DND-41 (cell line): ENCODE measurements around the gene ABCA2.
A peak's percentile ranks its signal among the peaks of the same experiment; 100 is the strongest.

Experiments used
- ATAC-seq: fragments of 200-7000 bp; cut with Tn5 transposase; 3 replicates; pipeline ENCODE4 v1.9.1; 2021; ENCODE audit warnings: low read depth; ENCODE audit not compliant: insufficient read depth
- DNase-seq: peaks from one replicate; pipeline ENCODE4 v3.0.0-alpha.2; 2020
- H2AFZ ChIP-seq: 2 replicates; pipeline ENCODE4 v1.6.0; 2012; ENCODE audit warnings: low read depth, low read length
- H3K27ac ChIP-seq: 2 replicates; pipeline ENCODE4 v1.5.1; 2012; ENCODE audit warnings: low read length, inconsistent platforms
- H3K27me3 ChIP-seq: fragments of 200-600 bp; sonication (generic); 2 replicates; pipeline ENCODE4 v1.6.0; 2012; ENCODE audit warnings: low read length, mild to moderate bottlenecking, inconsistent platforms; ENCODE audit not compliant: insufficient read depth, poor library complexity
- H3K36me3 ChIP-seq: 2 replicates; pipeline ENCODE4 v1.5.1; 2012; ENCODE audit warnings: low read length, inconsistent platforms; ENCODE audit not compliant: insufficient read depth
- H3K4me1 ChIP-seq: 2 replicates; pipeline ENCODE4 v1.5.1; 2012; ENCODE audit warnings: mild to moderate bottlenecking, low read length; ENCODE audit not compliant: insufficient read depth
- H3K4me2 ChIP-seq: 2 replicates; pipeline ENCODE4 v1.6.0; 2012; ENCODE audit warnings: mild to moderate bottlenecking, moderate library complexity, low read length, inconsistent platforms; ENCODE audit not compliant: insufficient read depth
- H3K4me3 ChIP-seq, 2 experiments: fragments of 200-600 bp in 1 of 2; shearing (Covaris generic) in 1 of 2; 2 replicates each; pipeline ENCODE4 v1.5.1; 2012 to 2016; ENCODE audit warnings: inconsistent platforms in 2 of 2, low read length in 2 of 2, mild to moderate bottlenecking in 2 of 2, low read depth in 1 of 2, moderate library complexity in 1 of 2
- H3K79me2 ChIP-seq: 2 replicates; pipeline ENCODE4 v1.6.0; 2012; ENCODE audit warnings: low read length, inconsistent platforms; ENCODE audit not compliant: insufficient read depth
- H3K9ac ChIP-seq: 2 replicates; pipeline ENCODE4 v1.6.0; 2012; ENCODE audit warnings: low read depth, mild to moderate bottlenecking, inconsistent platforms, low read length, moderate library complexity
- H3K9me3 ChIP-seq: 2 replicates; pipeline ENCODE4 v1.5.1; 2012; ENCODE audit warnings: low read length, moderate library complexity, mild to moderate bottlenecking, inconsistent platforms; ENCODE audit not compliant: insufficient read depth, severe bottlenecking
- H4K20me1 ChIP-seq: 2 replicates; pipeline ENCODE4 v1.6.0; 2012; ENCODE audit warnings: low read length; ENCODE audit not compliant: insufficient read depth
- EZH2 ChIP-seq: IDR thresholded peaks from 3 replicates; pipeline ENCODE4 v1.6.1; 2012; ENCODE audit warnings: borderline replicate concordance, low read depth, mild to moderate bottlenecking, moderate library complexity, low read length, inconsistent platforms; ENCODE audit not compliant: severe bottlenecking
- TF ChIP-seq, protein P1 (sequence below): IDR thresholded peaks from 2 replicates; pipeline ENCODE4 v1.5.1; 2012; ENCODE audit warnings: borderline replicate concordance, low read length, moderate library complexity, mild to moderate bottlenecking; ENCODE audit not compliant: poor library complexity, severe bottlenecking; ENCODE audit errors: extremely low read depth

The ABCA2 gene

GRCh38 chr9:137049544-137050449, 21.8 kb upstream of the ABCA2 start:
- Histone ChIP-seq H3K27me3 (peaks cover 28% of the 10 kb centered on the region), H3K4me2 (no peak overlapping the region)

DNA sequence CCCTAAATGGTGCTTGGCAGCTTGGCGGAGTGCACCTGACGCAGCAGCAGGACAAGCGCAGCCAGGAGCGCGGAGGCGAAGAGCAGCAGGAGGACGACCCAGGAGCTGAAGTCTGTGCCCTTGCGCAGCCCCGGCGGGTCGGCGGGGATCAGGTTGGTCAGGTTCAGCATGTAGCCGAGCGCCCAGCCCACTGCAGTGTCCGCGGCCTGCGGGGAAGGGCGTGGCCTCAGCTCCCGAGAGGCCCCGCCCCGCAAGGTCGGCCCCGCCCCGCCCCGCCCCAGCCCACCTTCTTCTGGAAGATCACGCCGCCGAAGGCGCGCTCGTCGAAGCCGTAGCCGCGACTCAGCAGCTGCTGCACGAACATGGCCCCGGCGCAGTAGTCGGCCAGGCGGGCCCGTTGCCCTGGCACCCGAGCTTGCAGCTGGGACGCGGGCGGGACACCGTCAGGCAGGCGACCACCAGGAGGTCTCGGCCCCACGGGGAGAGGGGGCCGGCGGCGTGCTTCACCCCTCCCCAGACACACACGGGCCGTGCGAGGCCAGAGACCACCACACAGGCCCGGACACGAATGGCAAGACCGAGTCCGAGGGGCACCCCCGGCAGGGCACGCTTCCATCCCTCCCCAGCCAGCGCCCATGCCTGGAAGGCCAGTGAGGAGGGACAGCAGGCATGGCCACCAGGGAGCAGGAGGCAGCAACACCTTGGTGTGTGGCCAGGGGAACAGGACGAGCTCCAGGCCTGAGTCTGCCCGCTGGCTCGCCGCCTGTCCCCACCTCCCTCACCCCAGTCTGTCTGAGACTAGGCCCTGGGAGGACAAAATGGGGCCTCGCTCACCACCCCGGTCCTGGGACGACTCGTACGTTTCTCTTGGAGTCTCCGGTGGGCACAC, 20.9 kb upstream of the ABCA2 start:
- Histone ChIP-seq H3K36me3 (no peaks in the 10 kb centered on the region), H3K4me2 (no peak overlapping the region), H4K20me1 (peaks cover 25% of the 10 kb centered on the region), H2AFZ (no peak overlapping the region), H3K27me3 (peaks cover 37% of the 10 kb centered on the region), H3K79me2 (no peaks in the 10 kb centered on the region), H3K9me3 (no peaks in the 10 kb centered on the region), H3K27ac (no peak overlapping the region), H3K4me3 (no peak overlapping the region), H3K4me1 (no peaks in the 10 kb centered on the region), H3K9ac (no peak overlapping the region)
- DNase-seq (no peak), ATAC-seq (no peak)
- TF ChIP-seq, protein P1, sequence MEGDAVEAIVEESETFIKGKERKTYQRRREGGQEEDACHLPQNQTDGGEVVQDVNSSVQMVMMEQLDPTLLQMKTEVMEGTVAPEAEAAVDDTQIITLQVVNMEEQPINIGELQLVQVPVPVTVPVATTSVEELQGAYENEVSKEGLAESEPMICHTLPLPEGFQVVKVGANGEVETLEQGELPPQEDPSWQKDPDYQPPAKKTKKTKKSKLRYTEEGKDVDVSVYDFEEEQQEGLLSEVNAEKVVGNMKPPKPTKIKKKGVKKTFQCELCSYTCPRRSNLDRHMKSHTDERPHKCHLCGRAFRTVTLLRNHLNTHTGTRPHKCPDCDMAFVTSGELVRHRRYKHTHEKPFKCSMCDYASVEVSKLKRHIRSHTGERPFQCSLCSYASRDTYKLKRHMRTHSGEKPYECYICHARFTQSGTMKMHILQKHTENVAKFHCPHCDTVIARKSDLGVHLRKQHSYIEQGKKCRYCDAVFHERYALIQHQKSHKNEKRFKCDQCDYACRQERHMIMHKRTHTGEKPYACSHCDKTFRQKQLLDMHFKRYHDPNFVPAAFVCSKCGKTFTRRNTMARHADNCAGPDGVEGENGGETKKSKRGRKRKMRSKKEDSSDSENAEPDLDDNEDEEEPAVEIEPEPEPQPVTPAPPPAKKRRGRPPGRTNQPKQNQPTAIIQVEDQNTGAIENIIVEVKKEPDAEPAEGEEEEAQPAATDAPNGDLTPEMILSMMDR, result no peak
- TF ChIP-seq EZH2, result no peak

More at GRCh38 chr9:137049544-137050449, 21.8 kb upstream of the ABCA2 start:
- Histone ChIP-seq H2AFZ (no peak overlapping the region), H3K27ac (no peak overlapping the region), H3K79me2 (no peaks in the 10 kb centered on the region), H4K20me1 (peaks cover 17% of the 10 kb centered on the region), H3K4me1 (no peaks in the 10 kb centered on the region), H3K9ac (no peak overlapping the region), H3K36me3 (no peaks in the 10 kb centered on the region), H3K9me3 (no peaks in the 10 kb centered on the region), H3K4me3 (no peak overlapping the region)
- TF ChIP-seq, protein P1, result peak; percentile 48
- peak; percentile 55 for TF ChIP-seq EZH2
- peak; percentile 58 for ATAC-seq
- peak; percentile 36 for DNase-seq

DNA sequence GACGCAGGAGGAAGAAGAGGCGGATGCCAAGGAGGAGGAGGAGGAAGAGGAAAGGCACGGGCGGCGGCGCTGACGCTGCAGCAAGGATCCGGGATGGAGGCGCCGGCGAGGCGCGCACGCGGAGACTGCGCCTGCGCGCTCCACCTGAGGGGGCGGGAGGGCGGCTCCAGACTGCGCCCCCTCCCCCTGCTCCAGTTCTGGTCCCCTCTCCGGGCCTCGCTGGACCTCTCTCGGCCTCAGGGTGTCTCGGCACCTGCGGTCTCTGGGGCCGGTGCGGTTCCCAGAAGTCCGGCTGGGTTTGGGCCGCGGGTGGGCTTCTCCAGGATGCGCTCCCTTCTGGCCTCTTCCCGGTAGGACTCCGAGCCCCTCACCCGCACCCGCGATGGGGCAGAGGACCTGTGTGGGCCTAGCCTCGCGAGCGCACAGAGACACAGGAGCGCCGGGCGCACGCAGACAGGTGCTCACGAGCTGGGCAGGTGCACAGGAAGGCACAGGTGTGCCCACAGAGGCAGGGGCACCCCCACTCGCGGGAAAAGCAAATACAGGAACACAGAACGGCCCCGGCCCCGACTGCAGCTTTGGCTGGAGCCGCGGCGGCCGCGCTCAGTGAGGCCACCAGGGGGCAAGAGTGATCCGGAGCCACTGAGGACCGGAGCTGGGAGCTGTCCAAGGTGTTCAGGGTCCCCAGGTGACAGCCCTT, 18.2 kb upstream of the ABCA2 start, which contains the start of gene NPDC1:
TSS of gene NPDC1 (minus strand) at position 90 of the 700 bp plus-strand sequence. CDS start 188 bp downstream, outside the sequence.
- Histone ChIP-seq H3K4me3 (no peak within 1 kb of the TSS), H4K20me1 (peaks cover 30% of the 10 kb centered on the region), H3K27me3 (peaks cover 41% of the 10 kb centered on the region), H3K9ac (no peak within 1 kb of the TSS), H3K27ac (no peak within 1 kb of the TSS), H3K4me1 (no peaks in the 10 kb centered on the region), H2AFZ (no peak within 1 kb of the TSS), H3K79me2 (no peaks in the 10 kb centered on the region), H3K4me2 (no peak within 1 kb of the TSS), H3K36me3 (no peaks in the 10 kb centered on the region), H3K9me3 (no peaks in the 10 kb centered on the region)
- DNase-seq (peak; percentile 78), ATAC-seq (peak; percentile 92)
- TF ChIP-seq, protein P1, result peak; percentile 80
- peak; percentile 84 for TF ChIP-seq EZH2
